Nephron (organoid): ENCODE measurements around the gene SNRNP70.

ENCODE experiments used
- H3K27ac Mint-ChIP-seq, 3 experiments: 2 replicates each; pipeline ENCODE4 v1.8.0; 2020; ENCODE audit warnings: mixed read lengths in 3 of 3, mild to moderate bottlenecking in 2 of 3, moderate library complexity in 1 of 3
- H3K27me3 Mint-ChIP-seq: 2 replicates; pipeline ENCODE4 v1.8.0; 2021; ENCODE audit warnings: low read depth, mild to moderate bottlenecking, moderate library complexity, mixed read lengths
- H3K36me3 Mint-ChIP-seq: 2 replicates; pipeline ENCODE4 v1.8.0; 2020; ENCODE audit warnings: low read depth, mixed read lengths
- H3K4me1 Mint-ChIP-seq: 2 replicates; pipeline ENCODE4 v1.8.0; 2020; ENCODE audit warnings: mixed read lengths
- H3K4me3 Mint-ChIP-seq, 3 experiments: 2 replicates each; pipeline ENCODE4 v1.8.0; 2020; ENCODE audit warnings: mild to moderate bottlenecking in 3 of 3, mixed read lengths in 3 of 3, moderate library complexity in 2 of 3
- H3K9me3 Mint-ChIP-seq: 2 replicates; pipeline ENCODE4 v1.8.0; 2020; ENCODE audit warnings: mixed read lengths
- TF ChIP-seq, protein P1 (sequence below), 3 experiments: fragments of 200-600 bp; sonication (generic); IDR thresholded peaks; one replicate each; pipeline ENCODE4 v1.5.0; 2021; ENCODE audit warnings: antibody characterized with exemption in 3 of 3; ENCODE audit not compliant: unreplicated experiment in 3 of 3

Gene SNRNP70

DNA sequence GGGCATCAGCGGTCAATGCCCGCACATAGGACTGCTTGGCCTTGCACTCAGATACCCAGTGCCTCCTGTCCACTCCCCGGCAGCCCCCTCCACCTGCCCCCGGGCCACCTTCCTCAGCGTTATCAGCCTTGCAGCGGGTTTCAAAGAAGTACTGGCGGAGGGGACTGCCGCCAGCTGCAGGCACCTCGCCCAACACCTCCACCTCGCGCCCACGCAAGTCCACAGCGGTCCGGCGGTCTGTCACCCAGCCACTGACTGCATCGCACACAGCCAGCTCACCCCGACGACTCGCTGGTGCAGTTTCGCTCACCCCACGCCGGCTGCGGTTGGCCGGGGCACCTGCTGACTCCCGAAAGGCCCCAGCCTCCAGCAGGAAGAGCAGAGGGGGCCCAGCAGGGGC lies 23.8 kb upstream of the SNRNP70 start:
- Mint-ChIP-seq H3K27me3 (peaks cover 56% of the 10 kb centered on the region), H3K36me3 (no peaks in the 10 kb centered on the region), H3K4me3 (no peak overlapping the region), H3K27ac (no peak overlapping the region), H3K4me1 (peaks cover 28% of the 10 kb centered on the region), H3K9me3 (no peaks in the 10 kb centered on the region)
- TF ChIP-seq, protein P1, sequence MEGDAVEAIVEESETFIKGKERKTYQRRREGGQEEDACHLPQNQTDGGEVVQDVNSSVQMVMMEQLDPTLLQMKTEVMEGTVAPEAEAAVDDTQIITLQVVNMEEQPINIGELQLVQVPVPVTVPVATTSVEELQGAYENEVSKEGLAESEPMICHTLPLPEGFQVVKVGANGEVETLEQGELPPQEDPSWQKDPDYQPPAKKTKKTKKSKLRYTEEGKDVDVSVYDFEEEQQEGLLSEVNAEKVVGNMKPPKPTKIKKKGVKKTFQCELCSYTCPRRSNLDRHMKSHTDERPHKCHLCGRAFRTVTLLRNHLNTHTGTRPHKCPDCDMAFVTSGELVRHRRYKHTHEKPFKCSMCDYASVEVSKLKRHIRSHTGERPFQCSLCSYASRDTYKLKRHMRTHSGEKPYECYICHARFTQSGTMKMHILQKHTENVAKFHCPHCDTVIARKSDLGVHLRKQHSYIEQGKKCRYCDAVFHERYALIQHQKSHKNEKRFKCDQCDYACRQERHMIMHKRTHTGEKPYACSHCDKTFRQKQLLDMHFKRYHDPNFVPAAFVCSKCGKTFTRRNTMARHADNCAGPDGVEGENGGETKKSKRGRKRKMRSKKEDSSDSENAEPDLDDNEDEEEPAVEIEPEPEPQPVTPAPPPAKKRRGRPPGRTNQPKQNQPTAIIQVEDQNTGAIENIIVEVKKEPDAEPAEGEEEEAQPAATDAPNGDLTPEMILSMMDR (IDR thresholded peaks at IDR 0.05; ENCODE audit: unreplicated experiment in 3 of 3), result no peak

DNA sequence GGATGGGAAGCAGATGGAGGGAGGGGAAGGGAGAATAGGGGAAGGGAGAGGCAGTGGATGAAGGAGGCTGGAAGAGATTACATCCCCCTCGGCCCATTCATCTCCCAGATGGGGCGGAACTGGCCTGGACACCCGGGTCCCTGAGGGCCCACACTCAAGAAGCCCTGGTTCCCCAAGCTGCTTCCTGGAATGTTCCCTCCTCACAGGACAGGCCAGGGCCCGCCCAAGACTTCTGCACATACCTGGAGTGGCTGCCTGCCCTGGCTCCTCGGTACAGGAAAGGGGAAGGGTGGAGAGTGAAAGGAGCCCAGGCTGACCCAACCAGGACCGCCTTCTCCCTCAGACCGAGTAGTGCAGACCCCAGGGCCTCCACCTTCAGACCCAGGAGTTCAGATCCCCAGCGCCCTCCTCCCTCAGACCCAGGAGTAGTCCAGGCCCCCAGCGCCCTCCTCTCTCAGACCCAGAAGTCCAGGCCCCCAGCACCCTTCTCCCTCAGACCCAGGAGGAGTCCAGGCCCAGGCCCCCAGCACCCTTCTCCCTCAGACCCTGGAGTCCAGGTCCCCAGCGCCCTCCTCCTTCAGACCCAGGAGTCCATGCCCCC lies 21.1 kb upstream of the SNRNP70 start:
- H3K9me3 Mint-ChIP-seq, result peaks cover 2% of the 10 kb centered on the region
- no peaks in the 10 kb centered on the region for H3K36me3 Mint-ChIP-seq
- H3K27ac Mint-ChIP-seq, result no peak overlapping the region
- TF ChIP-seq, protein P1 (IDR thresholded peaks at IDR 0.05; ENCODE audit: unreplicated experiment in 3 of 3), result no peak
- peaks cover 47% of the 10 kb centered on the region for H3K27me3 Mint-ChIP-seq
- peak overlapping the region; percentile 56 to 77 (median 60) for H3K4me3 Mint-ChIP-seq
- peaks cover 34% of the 10 kb centered on the region for H3K4me1 Mint-ChIP-seq

DNA sequence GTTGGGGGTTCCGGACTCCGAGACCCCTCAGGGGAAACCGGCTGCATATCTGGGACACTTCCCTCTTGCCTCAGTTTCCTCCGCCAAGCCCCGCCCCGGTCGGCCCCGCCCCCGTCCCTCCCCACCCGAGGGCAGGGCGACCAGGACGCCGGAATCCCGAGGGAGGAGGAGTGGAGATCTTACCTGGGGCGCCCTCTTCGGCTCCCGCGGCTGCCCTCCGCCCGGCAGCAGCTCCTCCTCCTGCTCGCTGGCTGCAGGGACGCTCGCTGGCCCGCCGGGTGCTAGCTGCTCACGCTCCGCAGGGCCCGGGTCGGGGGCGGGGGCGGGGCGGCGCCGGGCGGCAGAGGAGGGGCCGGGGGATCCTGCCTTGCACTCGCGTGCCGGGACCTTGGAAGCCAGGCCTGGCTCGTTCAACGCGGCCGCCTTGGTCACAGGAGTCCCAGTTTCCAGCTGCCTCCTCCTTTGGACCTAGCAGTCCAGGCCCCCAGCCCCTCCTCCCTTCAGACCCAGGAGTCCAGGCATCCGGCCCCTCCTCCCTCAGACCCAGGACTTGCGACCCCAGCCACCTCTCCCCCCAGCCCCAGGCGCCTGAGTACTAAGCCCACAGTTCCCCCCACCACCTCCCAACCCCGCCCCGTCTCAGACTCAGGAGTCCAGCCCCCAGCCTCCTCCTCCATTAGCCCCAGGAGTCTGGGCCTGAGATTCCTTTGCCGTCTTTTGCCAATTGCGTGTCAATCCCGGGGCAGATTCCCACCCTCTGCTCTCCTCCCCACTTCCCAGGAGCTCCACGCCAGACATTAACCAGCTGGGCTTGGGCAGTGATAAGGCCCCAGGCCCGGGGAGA lies 20.3 kb upstream of the SNRNP70 start, which contains the start of gene NTF4:
Gene NTF4, minus strand, starts transcription at position 51 of the 844 bp plus-strand sequence. CDS start 2,821 bp downstream, outside the sequence.
- Mint-ChIP-seq H3K4me1 (peaks cover 34% of the 10 kb centered on the region), H3K9me3 (peaks cover 8% of the 10 kb centered on the region), H3K27ac (peak within 1 kb of the TSS; percentile 10 to 48 (median 29)), H3K4me3 (peak within 1 kb of the TSS; percentile 56 to 77 (median 60)), H3K36me3 (no peaks in the 10 kb centered on the region), H3K27me3 (peaks cover 50% of the 10 kb centered on the region)
- TF ChIP-seq, protein P1 (IDR thresholded peaks at IDR 0.05; ENCODE audit: unreplicated experiment in 3 of 3), result no peak

DNA sequence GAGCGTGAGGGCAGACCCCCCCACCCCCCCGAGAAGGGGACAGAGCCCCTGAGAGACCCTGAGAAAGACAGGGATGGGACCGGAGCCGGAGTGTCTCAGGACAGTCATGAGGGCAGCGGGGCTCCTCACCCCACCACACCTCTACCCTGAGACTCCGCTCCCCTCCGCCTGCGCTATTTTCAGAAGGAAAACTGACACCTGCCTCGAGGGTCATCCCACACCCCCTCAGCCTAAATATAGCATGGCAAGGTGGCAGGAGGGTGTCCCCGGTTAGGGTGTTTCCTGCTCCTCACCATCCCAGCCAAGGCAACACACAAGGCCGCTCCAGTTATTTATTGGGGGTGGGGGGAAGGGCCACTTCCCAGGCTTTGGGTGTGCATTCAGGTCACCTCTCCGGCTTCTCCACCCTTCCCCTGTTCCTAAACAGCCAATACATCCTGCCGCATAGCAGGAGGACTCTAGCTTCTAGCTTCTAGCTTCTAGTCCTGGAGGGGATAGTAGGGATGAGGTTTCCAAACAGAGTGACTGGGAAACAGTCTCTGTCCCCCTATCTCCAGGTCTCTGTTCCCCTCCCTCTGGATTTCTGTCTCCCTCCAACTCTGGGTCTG lies 19.2 kb upstream of the SNRNP70 start:
- H3K4me3 Mint-ChIP-seq, result peak overlapping the region; percentile 7 to 73 (median 12)
- H3K36me3 Mint-ChIP-seq, result no peaks in the 10 kb centered on the region
- peaks cover 14% of the 10 kb centered on the region for H3K9me3 Mint-ChIP-seq
- TF ChIP-seq, protein P1 (IDR thresholded peaks at IDR 0.05; ENCODE audit: unreplicated experiment in 3 of 3), result no peak
- H3K4me1 Mint-ChIP-seq, result peaks cover 34% of the 10 kb centered on the region
- H3K27me3 Mint-ChIP-seq, result peaks cover 50% of the 10 kb centered on the region
- peak overlapping the region; percentile 10 to 52 (median 32) for H3K27ac Mint-ChIP-seq

DNA sequence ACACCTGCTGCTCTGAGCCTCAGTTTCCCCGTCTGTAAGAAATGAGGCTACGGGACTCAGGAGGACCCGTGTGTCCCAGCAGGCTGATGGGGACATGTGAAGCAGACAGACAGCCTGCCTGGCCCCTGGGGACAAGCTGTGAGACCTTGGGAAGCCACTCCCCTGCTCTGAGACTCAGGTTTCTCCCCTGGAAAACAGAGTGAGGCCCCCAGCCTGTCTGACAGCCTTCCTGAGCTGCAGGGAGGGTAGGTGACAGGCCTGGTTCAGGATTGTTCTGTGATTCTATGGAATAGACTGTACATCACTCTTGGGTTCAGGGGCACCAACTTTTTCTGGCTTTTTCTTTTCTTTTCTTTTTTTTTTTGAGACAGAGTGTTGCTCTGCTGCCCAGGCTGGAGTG lies 17.7 kb upstream of the SNRNP70 start:
- Mint-ChIP-seq H3K9me3 (peaks cover 14% of the 10 kb centered on the region), H3K27ac (peak overlapping the region in 1 of 3 experiments; percentile 10), H3K27me3 (peaks cover 57% of the 10 kb centered on the region), H3K4me3 (no peak overlapping the region), H3K36me3 (no peaks in the 10 kb centered on the region), H3K4me1 (peaks cover 33% of the 10 kb centered on the region)
- TF ChIP-seq, protein P1 (IDR thresholded peaks at IDR 0.05; ENCODE audit: unreplicated experiment in 3 of 3), result no peak
